ENCODE measurements around the gene PLCL1.

Gene PLCL1

DNA sequence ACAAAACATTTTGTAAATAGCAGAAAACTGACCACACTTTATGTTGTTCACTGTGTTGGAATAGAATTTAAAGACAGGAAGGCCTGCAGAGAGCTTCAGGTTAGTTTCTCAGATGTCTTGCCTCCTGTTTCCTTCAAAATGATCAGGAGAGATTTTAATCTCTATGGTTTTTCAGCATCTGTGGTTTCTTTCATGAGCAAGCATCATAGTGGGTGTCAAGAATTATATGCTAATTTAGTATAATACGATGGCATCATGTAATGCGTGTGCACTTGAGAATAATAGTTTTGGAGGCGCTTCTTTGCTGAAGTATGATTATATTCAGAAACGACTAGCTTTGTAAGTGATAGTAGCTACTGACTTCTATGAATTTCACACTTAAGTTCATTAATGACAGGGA is 149.9 kb downstream of the PLCL1 start:
- DNase-seq (ENCODE audit: low spot score): no peak

DNA sequence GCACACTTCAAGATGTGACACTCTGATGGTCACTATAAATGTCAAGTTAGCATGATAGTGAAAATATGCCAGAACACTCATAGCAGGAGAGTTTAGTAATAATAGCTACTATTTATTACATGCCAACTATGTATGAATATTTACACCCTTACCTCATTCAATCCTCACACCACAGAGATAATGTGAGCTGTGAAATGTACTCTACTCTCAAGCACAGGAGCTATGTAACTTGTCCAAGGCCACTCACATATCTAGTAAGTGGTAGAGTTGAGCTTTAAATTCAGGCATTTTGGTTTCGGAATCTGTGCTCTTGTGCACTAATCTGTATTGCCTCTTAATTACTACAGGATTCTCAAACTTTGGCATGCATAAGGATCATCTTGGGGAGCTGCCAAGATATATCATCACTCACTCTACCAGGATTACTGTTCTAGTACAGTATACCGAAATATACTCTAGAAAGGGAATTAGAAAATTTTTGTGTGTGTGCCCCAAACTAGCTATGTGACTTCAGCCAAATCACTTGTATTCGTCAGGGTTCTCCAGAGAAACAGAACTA is 154.3 kb downstream of the PLCL1 start:
- no peak for DNase-seq (ENCODE audit: low spot score)

DNA sequence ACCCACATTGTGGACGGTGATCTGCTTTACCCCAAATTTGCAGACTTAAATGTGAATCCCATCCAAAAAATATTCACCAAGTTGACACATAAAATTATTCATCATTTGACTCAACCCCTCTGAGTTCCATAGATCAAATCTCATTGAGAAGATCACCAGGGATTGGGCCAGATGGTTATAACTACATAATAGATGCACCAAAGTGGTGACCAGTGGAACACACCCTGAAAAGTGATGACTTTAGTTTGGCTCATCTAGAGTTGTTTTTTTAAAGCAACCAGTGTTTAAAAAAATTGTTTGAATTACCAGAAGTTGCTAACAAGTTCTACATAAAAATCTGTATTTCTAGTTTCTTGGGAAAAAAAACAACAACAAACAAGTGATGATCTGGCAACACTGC is 155.0 kb downstream of the PLCL1 start:
- no peak for DNase-seq (ENCODE audit: low spot score)

DNA sequence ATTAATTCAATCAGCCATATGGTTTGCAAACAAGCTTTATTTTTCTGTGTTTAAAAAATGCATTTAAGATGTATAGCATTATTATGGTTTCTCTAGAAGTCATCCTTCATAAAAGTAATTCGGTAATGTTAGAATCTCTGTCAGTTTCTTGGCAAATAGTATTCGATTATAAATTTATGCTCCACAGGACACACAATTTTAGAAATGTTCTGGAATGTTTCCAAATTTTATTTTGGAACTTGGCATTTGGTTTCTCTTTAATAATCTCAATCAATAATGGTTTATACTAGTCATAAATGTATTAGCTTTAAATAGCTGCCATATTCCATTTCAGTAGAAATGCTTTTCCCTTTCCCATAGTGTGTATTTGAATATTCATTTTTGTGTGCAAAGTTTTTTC is 156.4 kb downstream of the PLCL1 start:
- DNase-seq (ENCODE audit: low spot score): no peak

DNA sequence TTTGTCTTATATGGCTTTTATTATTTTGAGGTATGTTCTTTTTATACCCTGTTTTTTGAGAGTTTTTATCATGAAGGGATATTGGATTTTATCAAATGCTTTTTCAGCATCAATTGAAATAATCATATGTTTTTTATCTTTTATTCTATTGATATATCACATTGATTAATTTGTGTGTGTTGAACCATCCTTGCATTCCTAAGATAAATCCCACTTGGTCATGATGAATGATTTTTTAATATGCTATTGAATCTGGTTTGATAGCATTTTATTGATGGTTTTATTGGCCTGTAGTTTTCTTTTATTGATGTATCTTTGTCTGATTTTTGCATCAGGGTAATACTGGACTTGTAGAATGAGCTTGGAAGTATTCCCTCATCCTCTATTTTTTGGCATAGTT is 160.3 kb downstream of the PLCL1 start:
- DNase-seq (ENCODE audit: low spot score): no peak

DNA sequence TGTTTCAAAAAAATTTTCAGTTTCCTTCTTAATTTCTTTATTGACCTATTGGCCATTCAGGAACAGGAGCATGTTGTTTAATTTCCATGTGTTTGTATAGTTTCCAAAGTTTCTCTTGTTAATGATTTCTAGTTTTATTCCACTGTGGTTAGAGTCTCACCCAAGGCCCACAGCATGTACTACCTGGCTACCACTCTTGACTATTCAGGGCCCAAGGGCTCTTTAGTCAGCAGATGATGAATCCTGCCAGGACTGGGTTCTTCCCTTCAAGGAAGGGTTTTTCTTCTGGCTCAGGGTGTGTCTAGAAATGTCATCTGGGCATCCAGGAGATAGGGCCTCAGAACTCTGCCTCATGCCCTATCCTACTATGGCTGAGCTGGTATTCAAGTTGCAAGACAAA is 161.4 kb downstream of the PLCL1 start:
- no peak for DNase-seq (ENCODE audit: low spot score)

DNA sequence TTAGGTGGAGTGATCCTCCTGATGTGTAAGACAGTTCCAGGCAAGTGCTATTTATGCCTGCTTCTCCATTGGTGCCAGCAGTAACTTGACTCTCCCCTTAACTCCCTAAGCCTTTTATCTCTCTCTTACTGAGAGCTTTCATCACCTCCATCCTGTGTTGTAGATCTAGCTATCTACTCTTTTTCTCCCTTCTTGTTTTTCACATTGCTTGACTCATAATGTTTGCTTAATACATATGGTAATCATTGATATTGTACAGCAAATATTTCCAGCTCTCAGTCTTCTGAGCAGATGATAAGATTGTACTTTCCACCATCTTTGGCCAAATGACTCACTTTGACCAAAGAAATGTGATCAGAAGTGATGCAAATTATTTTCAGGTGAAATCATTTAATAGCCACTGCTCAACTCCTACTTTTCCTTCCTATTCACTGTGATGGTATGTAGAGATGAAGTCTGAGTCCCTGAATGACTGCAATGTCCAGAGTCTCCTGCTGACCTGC is 165.0 kb downstream of the PLCL1 start:
- no peak for DNase-seq (ENCODE audit: low spot score)

DNA sequence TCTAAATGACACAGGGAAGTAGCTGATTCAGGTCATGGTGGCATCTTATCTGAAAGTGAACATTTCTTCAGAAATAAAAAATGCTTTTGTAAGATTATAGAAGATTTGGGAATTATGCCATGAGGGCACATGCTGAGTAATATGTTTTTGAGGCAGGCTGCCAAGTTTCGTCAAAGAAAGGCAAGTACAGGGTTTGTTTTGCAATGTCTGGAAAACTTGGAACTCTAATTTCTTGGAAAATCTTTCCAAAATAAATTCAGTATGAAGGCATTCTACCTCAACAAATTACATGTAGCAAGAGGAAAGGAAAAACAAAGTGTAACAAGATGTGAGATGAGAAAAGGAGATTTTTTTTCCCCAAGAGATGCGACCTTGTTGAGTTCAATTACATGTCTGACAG is 167.7 kb downstream of the PLCL1 start:
- no peak for DNase-seq (ENCODE audit: low spot score)

DNA sequence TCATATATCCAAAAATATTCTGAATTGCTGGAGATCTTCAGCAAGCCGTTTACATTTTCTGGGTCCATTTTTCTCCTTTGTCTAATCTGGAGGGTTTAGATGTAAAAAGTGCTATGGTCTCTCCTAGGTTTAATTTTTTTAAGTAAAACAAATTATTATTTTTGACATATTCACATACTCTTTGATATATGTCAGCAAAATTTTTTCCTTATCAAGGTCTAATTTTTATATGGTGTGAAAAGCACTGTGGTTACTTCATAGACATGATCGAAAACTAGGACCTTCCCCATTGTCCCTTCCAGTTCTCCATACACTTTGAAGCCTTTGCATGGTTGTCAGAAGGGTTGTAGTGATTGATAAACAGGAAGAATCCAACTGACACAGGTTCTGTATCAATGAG is 168.2 kb downstream of the PLCL1 start:
- DNase-seq (ENCODE audit: low spot score): no peak

DNA sequence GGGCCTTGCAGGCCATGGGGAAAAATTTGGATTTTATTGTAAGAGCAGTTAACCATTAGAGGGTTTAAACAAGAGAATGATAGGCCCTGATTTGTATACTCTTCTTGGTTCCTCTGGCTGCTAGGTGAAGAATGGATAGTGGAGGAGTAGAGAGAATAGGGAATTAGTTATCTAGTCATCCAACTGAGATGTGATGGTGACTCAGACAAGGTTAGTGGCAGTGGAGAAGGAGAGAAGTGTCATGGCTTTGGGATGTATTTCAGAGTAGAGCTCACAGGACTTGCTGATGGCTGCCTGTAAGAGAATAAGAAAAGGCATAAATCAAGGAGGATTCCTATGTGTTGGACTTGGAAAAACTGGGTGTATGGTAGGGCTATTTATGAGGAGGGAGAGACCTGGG is 169.4 kb downstream of the PLCL1 start:
- DNase-seq (ENCODE audit: low spot score): no peak

DNA sequence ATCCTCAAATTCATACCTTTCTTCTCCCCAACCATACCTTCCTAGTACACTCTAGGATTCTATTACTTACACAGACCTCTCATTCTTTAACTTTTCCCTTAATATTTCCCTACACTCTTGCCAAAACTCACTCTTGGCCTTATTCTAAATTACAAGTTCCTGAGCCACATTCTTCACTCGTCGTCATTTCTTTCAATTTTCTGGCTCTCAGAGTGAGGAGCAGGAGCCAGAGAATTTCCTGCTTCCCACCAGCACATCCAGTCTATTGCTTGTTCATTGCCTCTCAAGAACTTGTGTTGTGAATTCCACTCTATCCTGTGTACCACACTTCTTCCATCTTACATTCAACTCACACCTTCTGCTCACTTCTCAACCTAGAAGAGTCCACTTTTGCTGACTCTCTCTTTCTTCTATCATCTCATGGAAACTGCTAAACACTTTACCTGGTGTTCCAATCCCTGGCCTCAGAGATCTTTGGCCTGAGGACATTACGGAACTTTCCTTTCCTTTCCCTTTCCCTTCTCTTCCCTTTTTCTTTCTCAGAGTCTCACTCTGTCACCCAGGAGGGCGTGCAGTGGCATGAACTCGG is 171.6 kb downstream of the PLCL1 start:
- DNase-seq (ENCODE audit: low spot score): no peak

DNA sequence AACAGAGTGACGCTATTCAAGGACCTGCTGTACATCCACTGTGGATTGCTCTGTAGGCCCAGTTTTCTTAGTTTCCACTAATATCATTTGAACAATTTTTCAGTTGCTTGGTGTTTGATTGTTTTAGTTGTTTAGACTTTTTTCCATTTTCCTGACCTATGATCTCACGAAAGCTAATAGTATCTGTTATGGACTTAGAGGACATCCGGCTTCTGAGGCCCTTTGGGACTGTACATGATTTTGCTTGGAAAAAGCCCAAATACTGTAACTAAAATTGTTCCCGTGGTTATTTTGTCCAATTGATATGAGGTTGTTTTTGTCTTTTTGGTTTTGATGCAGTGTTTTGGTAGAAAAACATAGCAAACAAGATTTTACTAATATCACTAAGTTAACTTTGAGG is 174.6 kb downstream of the PLCL1 start:
- no peak for DNase-seq (ENCODE audit: low spot score)

DNA sequence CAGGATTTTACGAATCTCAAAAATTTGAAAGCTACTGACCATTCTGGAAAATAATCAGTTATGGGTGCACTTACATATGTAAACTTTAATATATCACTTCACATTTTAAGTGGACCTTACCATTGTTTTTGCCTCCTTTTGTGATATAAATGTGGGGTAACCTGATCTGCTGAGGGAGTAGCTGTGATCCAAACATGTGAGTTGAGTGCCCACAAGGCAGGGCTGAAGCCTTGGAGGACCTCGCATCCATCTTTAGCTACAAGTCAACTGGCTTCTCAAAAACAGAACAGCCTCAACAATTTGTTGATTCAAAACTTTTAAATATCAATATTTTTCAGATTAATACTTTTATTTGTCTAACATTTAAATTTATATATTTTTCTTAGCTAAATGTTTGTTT is 178.2 kb downstream of the PLCL1 start:
- DNase-seq (ENCODE audit: low spot score): no peak

DNA sequence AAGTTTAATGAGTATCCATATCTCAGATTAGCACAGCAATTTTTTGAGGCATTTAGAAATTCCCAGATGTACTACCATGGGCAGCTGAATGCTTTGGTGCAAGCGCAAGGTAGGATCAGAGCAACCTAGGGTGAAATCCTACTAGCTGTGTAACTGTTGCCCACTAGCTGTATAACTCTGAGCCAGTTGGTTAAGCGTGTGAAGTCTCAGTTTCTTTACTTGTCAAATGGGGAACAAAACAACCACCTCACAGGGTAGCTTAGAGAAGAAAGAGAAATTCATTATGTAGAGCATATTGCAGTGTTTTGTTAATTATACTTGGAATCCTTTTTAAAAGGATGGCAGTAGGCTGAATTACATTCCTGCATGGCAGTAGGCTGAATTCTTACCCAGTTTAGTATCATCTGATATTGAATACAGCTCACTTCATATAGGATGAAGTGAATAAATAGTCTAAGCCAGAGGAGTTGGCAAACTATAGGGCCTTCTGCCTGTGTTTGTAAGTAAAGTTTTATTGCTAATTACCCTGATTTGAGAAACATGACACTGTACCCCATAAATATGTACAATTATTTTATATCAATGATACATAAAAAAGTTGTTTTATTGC is 180.7 kb downstream of the PLCL1 start:
- no peak for DNase-seq (ENCODE audit: low spot score)

DNA sequence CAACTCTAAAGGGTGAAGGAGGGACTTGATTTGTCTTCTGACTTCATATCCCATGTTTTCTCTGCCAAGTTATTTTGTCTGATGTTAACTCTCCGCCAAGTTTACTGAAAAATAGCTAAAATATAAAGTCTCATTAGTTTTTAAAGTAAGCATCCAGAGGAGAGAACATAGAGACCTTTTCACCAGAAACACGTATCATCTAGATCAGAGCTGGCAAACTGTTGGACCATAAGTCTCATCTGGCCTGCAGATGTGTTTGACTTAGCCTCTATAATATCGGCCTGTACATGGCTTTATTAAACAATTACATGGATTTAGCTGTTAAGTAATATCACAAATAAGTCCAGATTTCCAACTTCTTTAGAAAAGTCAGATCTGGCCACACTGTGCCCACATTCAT is 182.6 kb downstream of the PLCL1 start:
- no peak for DNase-seq (ENCODE audit: low spot score)

DNA sequence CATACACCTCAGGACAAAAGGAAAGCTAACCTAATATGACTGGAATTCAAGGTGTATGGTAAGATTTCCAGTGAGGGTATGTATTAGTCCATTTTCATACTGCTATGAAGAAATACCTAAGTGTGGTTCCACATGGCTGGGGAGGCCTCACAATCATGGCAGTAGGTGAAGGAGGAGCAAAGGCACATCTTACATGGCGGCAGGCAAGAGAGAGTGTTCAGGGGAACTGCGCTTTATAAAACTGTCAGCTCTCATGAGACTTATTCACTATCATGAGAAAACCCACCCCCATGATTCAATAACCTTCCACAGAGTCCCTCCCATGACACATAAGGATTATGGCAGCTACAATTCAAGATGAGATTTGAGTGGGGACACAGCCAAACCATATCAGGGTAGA is 186.0 kb downstream of the PLCL1 start:
- no peak for DNase-seq (ENCODE audit: low spot score)

DNA sequence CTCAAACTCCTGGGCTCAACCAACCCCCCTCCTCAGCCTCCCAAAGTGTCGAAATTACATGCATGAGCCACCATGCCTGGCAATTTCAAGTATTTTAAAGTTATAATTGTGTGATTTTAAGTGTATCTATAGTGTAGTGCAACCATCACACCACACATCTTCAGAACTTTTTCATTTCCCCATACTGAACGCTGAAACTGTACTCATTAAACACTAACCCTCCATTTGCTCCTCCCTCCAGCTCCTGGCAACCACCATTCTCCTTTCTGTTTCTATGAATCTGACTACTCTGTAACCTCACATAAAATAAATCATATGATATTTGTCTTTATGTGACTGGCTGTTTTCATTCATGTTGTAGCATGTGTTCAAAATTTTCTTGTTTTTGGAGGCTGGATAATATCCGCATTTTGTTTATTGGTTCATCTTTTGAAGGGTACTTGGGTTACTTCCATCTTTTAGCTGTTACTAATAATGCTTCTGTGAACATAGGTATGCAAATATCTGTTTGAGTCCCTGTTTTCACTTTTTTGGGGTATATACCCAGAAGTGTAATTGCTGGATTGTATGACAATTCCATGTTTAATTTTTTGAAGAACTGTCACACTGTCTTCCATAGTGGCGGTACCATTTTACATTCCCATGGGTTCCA is 188.2 kb downstream of the PLCL1 start:
- DNase-seq (ENCODE audit: low spot score): no peak

DNA sequence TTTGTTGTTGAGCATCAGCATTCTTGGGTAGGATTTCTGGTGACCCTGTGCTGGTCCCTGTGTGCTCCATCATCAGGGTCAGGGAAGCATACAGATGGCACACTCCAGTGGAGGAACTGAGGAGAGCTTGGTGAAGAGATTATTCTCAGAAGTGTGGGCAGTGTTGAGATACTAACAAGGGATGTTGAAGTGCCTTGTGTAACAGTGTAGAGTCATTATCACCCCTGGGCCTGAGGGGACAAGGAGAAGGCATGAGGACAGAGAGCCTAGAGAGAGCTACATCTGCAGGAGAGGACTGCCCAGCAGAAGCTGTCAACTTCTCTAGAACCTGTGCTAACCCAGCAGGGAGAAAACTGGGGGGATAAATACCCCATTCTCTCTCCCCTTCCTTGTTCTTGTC is 189.0 kb downstream of the PLCL1 start:
- no peak for DNase-seq (ENCODE audit: low spot score)

DNA sequence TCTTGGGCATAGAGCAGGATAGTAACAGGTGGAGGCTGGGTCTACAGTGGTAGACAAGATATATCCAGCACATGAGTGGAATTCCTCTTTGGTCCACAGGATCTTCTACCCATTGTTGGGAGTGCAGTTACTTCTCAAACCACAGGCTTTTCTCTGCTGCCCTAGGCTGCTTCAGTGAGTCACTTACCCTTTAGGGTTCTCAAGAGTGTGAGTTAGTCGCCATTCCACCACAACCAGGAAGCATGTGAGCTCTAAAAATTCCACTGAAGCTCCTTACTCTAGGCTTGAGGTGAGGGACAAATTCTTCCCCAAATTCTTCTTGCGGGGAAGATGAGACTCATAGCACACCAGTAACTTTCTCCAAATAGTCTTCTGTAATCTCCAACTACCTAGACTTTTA is 189.4 kb downstream of the PLCL1 start:
- no peak for DNase-seq (ENCODE audit: low spot score)

DNA sequence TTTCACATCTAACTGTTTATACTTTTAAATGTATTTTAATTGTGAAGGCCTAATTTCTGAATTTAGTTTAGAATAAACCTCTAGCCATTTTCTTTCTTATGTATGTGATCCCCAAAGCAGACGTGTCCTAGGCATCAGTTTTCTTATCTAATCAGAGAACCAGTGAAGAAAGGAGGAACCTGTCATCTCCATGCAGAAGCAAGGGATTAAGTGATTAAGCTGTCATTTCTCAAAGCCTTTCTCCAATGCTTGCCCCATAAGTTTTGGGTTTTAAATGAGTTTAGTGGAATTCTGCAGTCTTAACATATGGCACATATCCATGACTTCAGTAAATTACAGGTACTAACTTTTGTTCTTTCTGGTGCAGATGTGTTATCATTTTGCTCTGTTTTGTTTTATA is 190.4 kb downstream of the PLCL1 start:
- DNase-seq (ENCODE audit: low spot score): no peak

DNA sequence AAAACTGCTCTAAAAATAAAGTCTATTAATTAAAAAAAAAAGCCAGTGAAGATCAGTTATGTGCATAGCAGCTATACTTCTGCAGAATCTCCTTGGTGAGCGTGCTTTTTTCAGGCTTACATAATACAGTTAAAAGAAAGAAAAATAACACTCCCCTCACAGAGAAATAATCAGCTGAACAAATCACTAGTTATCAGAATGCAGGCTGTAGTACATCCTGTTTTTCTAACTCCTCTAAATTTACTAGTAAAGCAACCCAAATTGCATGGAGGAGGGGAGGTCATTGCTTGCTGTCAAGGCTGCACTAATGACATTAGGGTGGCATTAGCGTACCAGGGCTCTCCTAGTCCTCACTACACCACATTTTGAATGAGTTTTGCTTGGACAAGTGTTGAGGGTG is 192.2 kb downstream of the PLCL1 start:
- no peak for DNase-seq (ENCODE audit: low spot score)

DNA sequence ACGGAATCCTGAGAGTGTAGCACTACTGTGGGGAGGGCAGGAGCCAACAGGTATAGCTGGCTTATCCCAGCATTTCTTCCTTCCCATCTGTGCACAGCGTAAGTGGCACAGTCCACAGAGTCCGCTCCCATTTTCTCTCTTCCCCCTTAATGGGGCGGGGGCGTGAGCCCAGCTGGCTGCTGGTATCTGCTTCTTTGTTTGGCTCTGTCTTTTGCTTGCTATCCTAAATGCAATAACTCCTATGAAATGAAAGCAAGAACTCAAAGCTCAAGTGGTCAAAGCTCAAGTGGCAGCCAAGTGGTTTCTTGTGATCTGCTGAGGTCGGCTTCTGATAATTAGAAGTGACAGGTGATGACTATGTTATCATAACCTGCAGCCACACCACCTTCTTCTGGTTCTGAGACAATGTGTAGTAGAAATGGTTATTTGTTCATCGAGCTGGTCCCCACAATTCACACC is 192.7 kb downstream of the PLCL1 start:
- DNase-seq (ENCODE audit: low spot score): no peak

DNA sequence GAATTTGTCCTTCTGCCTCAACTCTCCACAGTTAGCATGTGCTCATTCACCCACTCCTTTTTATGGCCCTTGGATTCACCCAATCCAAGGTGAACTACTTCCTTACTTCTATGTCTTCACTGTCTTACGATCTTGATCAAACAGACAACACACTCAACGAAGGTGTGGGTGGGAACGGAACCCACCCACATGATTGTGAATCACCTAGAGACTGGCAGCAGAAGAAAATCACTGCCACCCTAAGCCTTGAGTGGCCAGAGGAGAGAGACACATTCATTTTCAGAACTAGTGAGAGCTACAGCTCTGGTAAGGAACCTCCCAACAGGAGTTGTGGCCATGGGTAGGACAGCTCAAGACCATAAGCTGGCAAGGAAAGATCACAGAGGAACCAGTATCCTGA is 194.3 kb downstream of the PLCL1 start:
- DNase-seq (ENCODE audit: low spot score): no peak

All from D341Med (cell line).